ENCODE measurements around the gene CAPN13. TPM values are rescaled to one million over a fixed set of nuclear protein-coding genes. Genes with fewer than 3 reads are reported as not detected.

The CAPN13 gene
- total and polyA plus RNA-seq, 2 donors (not counting 1 experiment from before 2014, with no cell fraction given) = not detected

DNA sequence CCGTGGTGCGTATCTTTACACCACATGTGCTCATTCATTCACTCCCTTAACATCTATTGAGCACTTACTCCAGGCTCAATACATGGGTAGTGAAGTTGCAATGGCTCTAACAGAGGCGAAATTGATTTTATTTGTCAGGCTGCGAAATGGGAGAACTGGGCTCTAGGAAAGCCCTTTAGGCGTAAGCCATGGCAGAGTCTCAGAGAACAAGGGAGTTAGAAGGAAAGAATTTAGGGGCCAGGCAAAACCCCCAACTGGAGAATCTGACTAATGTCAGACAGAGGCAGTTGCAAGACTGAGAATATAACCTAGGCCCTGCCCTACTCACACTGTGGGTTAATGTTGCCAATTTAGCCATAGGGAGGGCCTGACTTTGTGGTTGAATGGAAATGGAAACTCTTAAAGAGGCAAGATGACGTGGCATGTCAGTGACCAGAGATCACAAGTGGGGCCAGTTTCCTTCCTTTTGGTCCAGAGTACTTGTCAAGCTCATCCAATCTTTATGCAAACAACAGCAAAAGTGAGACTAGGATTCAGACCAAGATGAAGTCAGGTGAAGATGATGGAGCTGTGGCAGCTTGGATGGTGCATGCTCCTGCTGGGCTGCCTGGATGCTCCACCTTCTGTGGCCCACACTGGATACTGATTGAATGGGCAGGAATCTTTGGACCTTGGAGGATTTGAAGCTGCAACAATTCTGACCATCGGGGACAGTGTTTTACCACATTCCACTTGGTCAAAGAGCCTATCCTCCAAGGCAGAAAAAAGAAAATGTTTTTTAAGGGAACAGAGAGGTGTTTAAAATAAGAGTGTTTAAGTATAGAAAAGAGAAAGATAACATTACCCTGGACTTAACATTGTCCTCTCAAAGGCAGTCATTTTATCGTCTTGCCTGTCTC is 92.2 kb downstream of the CAPN13 start:
- DNase-seq = no peak
- Histone ChIP-seq H3K9ac (ENCODE audit: low read length) (no peak overlapping the region), H2AFZ (ENCODE audit: insufficient read depth, low read depth, low read length, poor library complexity, severe bottlenecking) (no peak overlapping the region), H3K9me3 (ENCODE audit: control extremely low read depth in 1 of 3, control insufficient read depth in 2 of 3, insufficient read depth in 1 of 3, low read length in 2 of 3) (no peaks in the 10 kb centered on the region), H3K27me3 (replicated peaks in 1 of 4; ENCODE audit: control extremely low read depth in 1 of 4, control insufficient read depth in 3 of 4, insufficient read depth in 4 of 4, low read length in 3 of 4) (no peaks in the 10 kb centered on the region), H3K27ac (ENCODE audit: low read length in 2 of 2) (no peak overlapping the region), H3K4me1 (ENCODE audit: control insufficient read depth in 2 of 2, insufficient read depth in 2 of 2, low read length in 2 of 2) (peaks cover 0 to 6% of the 10 kb centered on the region in 2 donors), H3K4me2 (replicated peaks; ENCODE audit: low read depth, low read length, poor library complexity, severe bottlenecking) (no peak overlapping the region), H3K36me3 (replicated peaks in 1 of 2; ENCODE audit: control extremely low read depth in 1 of 2, control insufficient read depth in 1 of 2, extremely low read depth in 1 of 2, insufficient read depth in 2 of 2, low read length in 1 of 2) (no peaks in the 10 kb centered on the region), H3K4me3 (ENCODE audit: control extremely low read depth in 1 of 5, extremely low read depth in 1 of 5, insufficient read depth in 1 of 5, low read depth in 2 of 5, low read length in 4 of 5) (no peak overlapping the region), H3K79me2 (ENCODE audit: control insufficient read depth, insufficient read depth, low read length) (no peaks in the 10 kb centered on the region), H4K20me1 (ENCODE audit: control insufficient read depth, insufficient read depth, low read length, poor library complexity, severe bottlenecking) (no peaks in the 10 kb centered on the region)
- Mint-ChIP-seq H3K27ac (no peak overlapping the region), H3K4me3 (no peak overlapping the region), H3K9me3 (ENCODE audit: insufficient read depth) (no peaks in the 10 kb centered on the region), H3K27me3 (no peaks in the 10 kb centered on the region), H3K4me1 (peaks cover 5% of the 10 kb centered on the region)
- ChIA-PET POLR2A (no interaction called here), CTCF (interaction anchor here (0.6 to 13.9 kb wide), 9 partner anchors 85 to 810 kb away, joined by 3 to 610 read pairs (median 37); no protein-coding TSS in a partner anchor)
- TF ChIP-seq, protein P1, sequence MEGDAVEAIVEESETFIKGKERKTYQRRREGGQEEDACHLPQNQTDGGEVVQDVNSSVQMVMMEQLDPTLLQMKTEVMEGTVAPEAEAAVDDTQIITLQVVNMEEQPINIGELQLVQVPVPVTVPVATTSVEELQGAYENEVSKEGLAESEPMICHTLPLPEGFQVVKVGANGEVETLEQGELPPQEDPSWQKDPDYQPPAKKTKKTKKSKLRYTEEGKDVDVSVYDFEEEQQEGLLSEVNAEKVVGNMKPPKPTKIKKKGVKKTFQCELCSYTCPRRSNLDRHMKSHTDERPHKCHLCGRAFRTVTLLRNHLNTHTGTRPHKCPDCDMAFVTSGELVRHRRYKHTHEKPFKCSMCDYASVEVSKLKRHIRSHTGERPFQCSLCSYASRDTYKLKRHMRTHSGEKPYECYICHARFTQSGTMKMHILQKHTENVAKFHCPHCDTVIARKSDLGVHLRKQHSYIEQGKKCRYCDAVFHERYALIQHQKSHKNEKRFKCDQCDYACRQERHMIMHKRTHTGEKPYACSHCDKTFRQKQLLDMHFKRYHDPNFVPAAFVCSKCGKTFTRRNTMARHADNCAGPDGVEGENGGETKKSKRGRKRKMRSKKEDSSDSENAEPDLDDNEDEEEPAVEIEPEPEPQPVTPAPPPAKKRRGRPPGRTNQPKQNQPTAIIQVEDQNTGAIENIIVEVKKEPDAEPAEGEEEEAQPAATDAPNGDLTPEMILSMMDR (IDR thresholded peaks at IDR 0.05) = no peak
- no peak for TF ChIP-seq EZH2 (IDR thresholded peaks at IDR 0.05; ENCODE audit: borderline replicate concordance, insufficient read depth, low read depth, low read length, poor library complexity, severe bottlenecking)
- WGBS (ENCODE audit: insufficient coverage) = 96% methylated on average over 4 of the region's 8 CpGs
- intact Hi-C loops (cut with micrococcal nuclease) = loop anchor here (1.0 to 5.0 kb wide), 4 partner anchors 455 to 809 kb away; no protein-coding TSS in a partner anchor
- no peak for ATAC-seq (ENCODE audit: low read depth)

DNA sequence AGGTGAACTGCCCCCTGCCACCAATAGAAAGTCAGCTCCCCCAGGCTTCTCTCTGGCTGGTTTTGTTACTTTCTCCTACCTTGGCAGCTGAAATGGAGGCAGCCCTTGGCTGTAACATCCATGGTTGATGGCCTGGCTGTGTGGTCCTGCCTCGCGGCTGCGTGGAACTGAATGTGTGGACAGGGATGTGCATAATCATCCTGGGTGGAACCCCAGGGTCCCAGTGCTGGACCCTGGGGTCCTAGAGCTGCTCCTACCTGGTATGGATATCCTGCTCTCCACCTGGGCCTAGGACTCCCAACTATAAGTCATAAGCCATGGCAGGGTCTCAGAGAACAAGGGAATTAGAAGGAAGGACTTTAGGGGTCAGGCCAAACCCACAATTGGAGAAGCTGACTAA is 93.5 kb downstream of the CAPN13 start:
- no peak for ATAC-seq (ENCODE audit: low read depth)
- no peak for TF ChIP-seq EZH2 (IDR thresholded peaks at IDR 0.05; ENCODE audit: borderline replicate concordance, insufficient read depth, low read depth, low read length, poor library complexity, severe bottlenecking)
- TF ChIP-seq, protein P1 (IDR thresholded peaks at IDR 0.05) = no peak
- peak overlapping the region; percentile 60 for H2AFZ ChIP-seq (ENCODE audit: insufficient read depth, low read depth, low read length, poor library complexity, severe bottlenecking)
- intact Hi-C loops (cut with micrococcal nuclease) = loop anchor here (1.0 to 5.0 kb wide), 4 partner anchors 457 to 811 kb away; no protein-coding TSS in a partner anchor
- no peak for DNase-seq
- H4K20me1 ChIP-seq (ENCODE audit: control insufficient read depth, insufficient read depth, low read length, poor library complexity, severe bottlenecking) = no peaks in the 10 kb centered on the region
- POLR2A ChIA-PET = no interaction called here
- H3K9ac ChIP-seq (ENCODE audit: low read length) = no peak overlapping the region
- H3K9me3 Mint-ChIP-seq (ENCODE audit: insufficient read depth) = no peaks in the 10 kb centered on the region
- no peak overlapping the region for H3K27ac ChIP-seq (ENCODE audit: low read length in 2 of 2)
- no peaks in the 10 kb centered on the region for H3K36me3 ChIP-seq (replicated peaks in 1 of 2; ENCODE audit: control extremely low read depth in 1 of 2, control insufficient read depth in 1 of 2, extremely low read depth in 1 of 2, insufficient read depth in 2 of 2, low read length in 1 of 2)
- H3K27me3 ChIP-seq (replicated peaks in 1 of 4; ENCODE audit: control extremely low read depth in 1 of 4, control insufficient read depth in 3 of 4, insufficient read depth in 4 of 4, low read length in 3 of 4) = no peaks in the 10 kb centered on the region
- peaks cover 5% of the 10 kb centered on the region for H3K4me1 Mint-ChIP-seq
- no peaks in the 10 kb centered on the region for H3K9me3 ChIP-seq (ENCODE audit: control extremely low read depth in 1 of 3, control insufficient read depth in 2 of 3, insufficient read depth in 1 of 3, low read length in 2 of 3)
- CTCF ChIA-PET = interaction anchor here (0.6 to 13.9 kb wide), 24 partner anchors 9 to 1179 kb away, joined by 3 to 610 read pairs (median 6); partner anchors contain the start of gene YPEL5
- H3K27me3 Mint-ChIP-seq = no peaks in the 10 kb centered on the region
- H3K27ac Mint-ChIP-seq = peak overlapping the region; percentile 11
- H3K4me3 ChIP-seq (ENCODE audit: control extremely low read depth in 1 of 5, extremely low read depth in 1 of 5, insufficient read depth in 1 of 5, low read depth in 2 of 5, low read length in 4 of 5) = no peak overlapping the region
- no peak overlapping the region for H3K4me2 ChIP-seq (replicated peaks; ENCODE audit: low read depth, low read length, poor library complexity, severe bottlenecking)
- H3K4me1 ChIP-seq (ENCODE audit: control insufficient read depth in 2 of 2, insufficient read depth in 2 of 2, low read length in 2 of 2) = peaks cover 0 to 6% of the 10 kb centered on the region in 2 donors
- no peaks in the 10 kb centered on the region for H3K79me2 ChIP-seq (ENCODE audit: control insufficient read depth, insufficient read depth, low read length)
- 95% methylated on average over 3 of the region's 3 CpGs for WGBS (ENCODE audit: insufficient coverage)
- H3K4me3 Mint-ChIP-seq = no peak overlapping the region
